ENCODE data around the gene UNC5C.
"Not testable (repeated sequence)": the region's sequence is repeated elsewhere in the genome, so short reads cannot be mapped to it uniquely, and the experiment has no call there.

UNC5C gene

GRCh38 chr4:95155759-95156451, 392.9 kb downstream of the UNC5C start:
- peak; percentile 61 for TF ChIP-seq CTCF (IDR thresholded peaks at IDR 0.05; ENCODE audit: low read depth, low read length)
- no peak overlapping the region for H3K4me3 ChIP-seq (replicated peaks in 1 of 2; ENCODE audit: low read depth in 2 of 2, low read length in 2 of 2)
- peak; percentile 49 to 70 for DNase-seq (ENCODE audit: low read depth in 2 of 2)

DNA sequence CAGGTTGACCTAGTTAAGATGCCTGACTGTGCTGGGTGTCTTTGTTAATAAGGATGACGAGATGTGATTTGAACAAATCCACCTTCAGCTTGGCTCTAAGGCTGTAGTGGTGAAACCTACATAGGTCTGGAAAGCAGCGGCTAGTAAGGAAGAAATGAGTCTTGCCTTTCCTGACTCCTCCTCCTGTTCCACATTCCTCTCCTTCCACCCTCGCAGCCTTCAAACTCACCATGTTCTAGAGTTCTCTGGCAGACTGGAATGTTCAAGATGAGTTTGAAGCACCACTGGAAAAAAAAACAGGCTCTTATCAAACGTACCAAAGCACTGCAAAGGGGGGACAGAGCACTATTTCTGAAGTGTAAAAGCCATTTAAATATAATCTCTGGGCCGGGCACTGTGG, 395.6 kb downstream of the UNC5C start:
- H3K4me3 ChIP-seq (replicated peaks in 1 of 2; ENCODE audit: low read depth in 2 of 2, low read length in 2 of 2) = no peak overlapping the region
- DNase-seq (ENCODE audit: low read depth in 2 of 2) = peak in 1 of 2 donors; percentile 16
- TF ChIP-seq CTCF (IDR thresholded peaks at IDR 0.05; ENCODE audit: low read depth, low read length) = no peak

DNA sequence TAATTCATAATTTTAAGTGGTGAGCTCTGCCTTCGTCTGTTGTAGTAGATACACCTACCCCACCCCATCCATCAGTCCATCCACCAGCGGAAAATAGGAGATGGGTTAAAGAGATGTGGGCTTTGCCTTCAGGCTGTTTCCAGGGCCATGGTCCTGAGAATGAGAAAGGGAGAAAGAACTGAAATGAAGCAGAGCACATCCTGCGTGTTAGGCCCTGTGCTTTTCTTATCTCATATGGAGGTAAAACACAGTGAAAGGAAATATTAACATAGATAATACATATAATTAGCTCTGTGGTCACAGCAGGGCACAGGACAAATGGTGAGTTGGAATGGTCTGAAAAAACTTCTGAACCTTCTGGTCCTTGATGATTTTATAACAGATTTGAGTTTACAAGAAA, 397.5 kb downstream of the UNC5C start:
- no peak overlapping the region for H3K4me3 ChIP-seq (replicated peaks in 1 of 2; ENCODE audit: low read depth in 2 of 2, low read length in 2 of 2)
- DNase-seq (ENCODE audit: low read depth in 2 of 2) = no peak
- no peak for TF ChIP-seq CTCF (IDR thresholded peaks at IDR 0.05; ENCODE audit: low read depth, low read length)

DNA sequence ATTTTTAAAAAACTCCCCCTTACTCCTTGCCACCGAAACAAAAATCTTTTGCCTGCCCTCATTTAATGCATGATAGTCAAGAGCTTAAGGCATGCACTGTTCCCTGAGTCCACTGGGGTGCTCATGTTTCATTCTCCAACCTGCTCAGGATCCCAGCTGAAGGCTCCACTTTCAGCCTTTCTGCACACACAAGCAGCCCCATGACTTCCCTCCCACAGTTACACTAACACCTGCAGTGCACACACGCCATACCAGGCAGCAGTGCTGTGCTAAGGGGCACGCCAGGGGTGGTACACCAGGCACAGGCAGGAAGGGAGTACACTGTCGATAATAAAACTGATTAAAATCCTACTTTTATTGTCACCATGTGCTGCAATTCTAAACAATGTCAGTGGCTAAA, 405.8 kb downstream of the UNC5C start:
- H3K4me3 ChIP-seq (replicated peaks in 1 of 2; ENCODE audit: low read depth in 2 of 2, low read length in 2 of 2) = no peak overlapping the region
- TF ChIP-seq CTCF (IDR thresholded peaks at IDR 0.05; ENCODE audit: low read depth, low read length) = no peak
- DNase-seq (ENCODE audit: low read depth in 2 of 2) = no peak

DNA sequence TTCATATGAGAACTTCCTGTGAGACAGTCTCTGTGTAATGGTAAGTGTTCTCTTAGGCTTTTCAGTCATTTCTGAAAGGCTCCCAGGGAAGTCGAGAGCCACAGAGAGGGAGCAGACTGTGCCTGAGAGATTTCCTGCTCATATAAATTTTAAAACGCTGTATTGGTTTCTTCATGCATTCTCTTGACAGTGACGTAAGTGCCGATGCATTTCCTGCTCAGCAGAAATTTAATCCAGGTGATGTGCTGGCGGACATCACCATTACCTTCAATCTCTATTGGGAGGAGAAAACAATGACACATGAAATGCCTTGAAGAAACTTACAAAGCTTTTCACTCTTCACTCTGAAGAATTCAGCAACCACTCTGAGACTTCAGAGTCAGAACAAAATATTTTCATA, 407.4 kb downstream of the UNC5C start:
- peak in 1 of 2 donors; percentile 40 for DNase-seq (ENCODE audit: low read depth in 2 of 2)
- no peak for TF ChIP-seq CTCF (IDR thresholded peaks at IDR 0.05; ENCODE audit: low read depth, low read length)
- H3K4me3 ChIP-seq (replicated peaks in 1 of 2; ENCODE audit: low read depth in 2 of 2, low read length in 2 of 2) = no peak overlapping the region

DNA sequence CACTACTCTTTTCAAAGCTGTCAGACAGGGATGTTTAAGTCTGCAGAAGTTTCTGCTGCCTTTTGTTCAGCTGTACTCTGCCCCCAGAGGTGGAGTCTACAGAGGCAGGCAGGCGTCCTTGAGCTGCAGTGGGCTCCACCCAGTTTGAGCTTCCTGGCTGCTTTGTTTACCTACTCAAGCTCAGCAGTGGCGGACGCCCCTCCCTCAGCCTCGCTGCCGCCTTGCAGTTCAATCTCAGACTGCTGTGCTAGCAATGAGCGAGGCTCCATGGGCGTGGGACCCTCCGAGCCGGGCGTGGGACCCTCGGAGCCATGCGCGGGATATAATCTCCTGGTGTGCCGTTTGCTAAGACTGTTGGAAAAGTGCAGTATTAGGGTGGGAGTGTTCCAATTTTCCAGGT, 409.3 kb downstream of the UNC5C start:
- H3K4me3 ChIP-seq (replicated peaks in 1 of 2; ENCODE audit: low read depth in 2 of 2, low read length in 2 of 2); DNase-seq (ENCODE audit: low read depth in 2 of 2): not testable (repeated sequence)

- not testable (repeated sequence) for H3K4me3 ChIP-seq (replicated peaks in 1 of 2; ENCODE audit: low read depth in 2 of 2, low read length in 2 of 2); DNase-seq (ENCODE audit: low read depth in 2 of 2)
These were observed 414.8 kb downstream of the UNC5C start for GRCh38 chr4:95134016-95134415.

GRCh38 chr4:95129821-95130311, 418.9 kb downstream of the UNC5C start:
- peak overlapping the region in 1 of 2 donors; percentile 37 for H3K4me3 ChIP-seq (replicated peaks in 1 of 2; ENCODE audit: low read depth in 2 of 2, low read length in 2 of 2)
- peak; percentile 99 to 100 for DNase-seq (ENCODE audit: low read depth in 2 of 2)
- TF ChIP-seq CTCF (IDR thresholded peaks at IDR 0.05; ENCODE audit: low read depth, low read length) = no peak
